H1 (cell line): ENCODE results near the gene SPSB1. TPM values are rescaled to one million over a fixed set of nuclear protein-coding genes. Genes with fewer than 3 reads are reported as not detected.

Experiments used
- CTCF ChIA-PET: fragments of 300-600 bp; sonication (Branson Sonifier 250); formaldehyde crosslinking; loops from one replicate; lab custom pipeline; 2021; ENCODE audit not compliant: partially characterized antibody; lab: Charles Lee
- POLR2A ChIA-PET: fragments of 300-600 bp; sonication (Branson Sonifier 250); formaldehyde crosslinking; loops from one replicate; lab custom pipeline; 2021; ENCODE audit warnings: inconsistent platforms; ENCODE audit not compliant: partially characterized antibody; lab: Charles Lee
- DNase-seq, 2 experiments: peaks; one replicate each; pipeline versions ENCODE4 v3.0.0 to v3.0.0-alpha.2; 2010 to 2022; ENCODE audit warnings: low spot score in 2 of 2, low read depth in 1 of 2, mixed read lengths in 1 of 2
- FAIRE-seq: peaks from 2 replicates; lab custom pipeline; 2011; peaks lifted over from hg19 to GRCh38; lab: Jason Lieb, UNC
- H2AFZ ChIP-seq: 2 replicates; pipeline ENCODE4 v1.8.1; 2012; ENCODE audit warnings: low read length, inconsistent platforms
- H2AK5ac ChIP-seq: 2 replicates; pipeline ENCODE4 v1.6.1; 2013; ENCODE audit warnings: low read depth, low read length
- H2BK120ac ChIP-seq: replicated peaks from 2 replicates; pipeline ENCODE3; 2013; ENCODE audit warnings: low read depth, low read length, inconsistent platforms
- H2BK12ac ChIP-seq: 2 replicates; pipeline ENCODE4 v1.6.1; 2013; ENCODE audit warnings: low read depth, low read length
- H2BK15ac ChIP-seq: 2 replicates; pipeline ENCODE4 v1.6.1; 2013; ENCODE audit warnings: low read length
- H2BK20ac ChIP-seq: 2 replicates; pipeline ENCODE4 v1.6.1; 2013; ENCODE audit warnings: low read length
- H2BK5ac ChIP-seq: 2 replicates; pipeline ENCODE4 v1.6.1; 2013; ENCODE audit warnings: low read depth, low read length
- H3K14ac ChIP-seq: 2 replicates; pipeline ENCODE4 v1.6.1; 2013; ENCODE audit warnings: inconsistent platforms; ENCODE audit not compliant: insufficient read length
- H3K18ac ChIP-seq: 2 replicates; pipeline ENCODE4 v1.6.1; 2013; ENCODE audit warnings: low read length; ENCODE audit errors: extremely low read depth
- H3K23ac ChIP-seq: 2 replicates; pipeline ENCODE4 v1.6.1; 2013; ENCODE audit warnings: inconsistent platforms; ENCODE audit not compliant: insufficient read length
- H3K23me2 ChIP-seq: 2 replicates; pipeline ENCODE4 v1.6.1; 2013; ENCODE audit warnings: low read depth, low read length
- H3K27ac ChIP-seq: 2 replicates; pipeline ENCODE4 v1.6.1; 2011; ENCODE audit warnings: low read depth, low read length, inconsistent platforms
- H3K27me3 ChIP-seq, 4 experiments: replicated peaks in 1 of 4; 1 replicate in 1 of 4; 2 replicates in 3 of 4; pipeline versions ENCODE4 v1.6.1 to v1.8.1; 2011 to 2013; ENCODE audit warnings: low read length in 3 of 4, mild to moderate bottlenecking in 3 of 4, inconsistent platforms in 2 of 4, mixed read lengths in 2 of 4, moderate library complexity in 1 of 4; ENCODE audit not compliant: control insufficient read depth in 3 of 4, insufficient read depth in 3 of 4; ENCODE audit errors: extremely low read depth in 1 of 4
- H3K36me3 ChIP-seq, 4 experiments: 2 replicates each; pipeline versions ENCODE4 v1.6.1 to v1.8.1; 2011 to 2013; ENCODE audit warnings: mild to moderate bottlenecking in 4 of 4, low read length in 3 of 4, moderate library complexity in 2 of 4, control low read depth in 1 of 4, inconsistent platforms in 1 of 4; ENCODE audit not compliant: insufficient read depth in 4 of 4, control insufficient read depth in 2 of 4
- H3K4ac ChIP-seq: replicated peaks from 2 replicates; pipeline ENCODE3; 2013; ENCODE audit warnings: low read length, low read depth, mixed read lengths, inconsistent platforms; ENCODE audit not compliant: insufficient read length
- H3K4me1 ChIP-seq, 4 experiments: replicated peaks in 1 of 4; 1 replicate in 1 of 4; 2 replicates in 3 of 4; pipeline versions ENCODE4 v1.6.1 to v1.8.1; 2011 to 2013; ENCODE audit warnings: low read length in 3 of 4, inconsistent platforms in 2 of 4, mixed read lengths in 1 of 4; ENCODE audit not compliant: insufficient read depth in 4 of 4, control insufficient read depth in 3 of 4
- H3K4me2 ChIP-seq, 2 experiments: 2 replicates each; pipeline versions ENCODE4 v1.6.1 to v1.8.1; 2011 to 2013; ENCODE audit warnings: low read depth in 2 of 2, low read length in 2 of 2, control low read depth in 1 of 2, inconsistent platforms in 1 of 2, mild to moderate bottlenecking in 1 of 2; ENCODE audit not compliant: insufficient read depth in 1 of 2
- H3K4me3 ChIP-seq, 4 experiments: fragments of 200-600, 300-600 bp in 1 of 4; sonication (generic), shearing (Covaris generic), sonication (Bioruptor Twin) in 1 of 4; 2 replicates each; pipeline versions ENCODE4 v1.5.1 to v1.8.1; 2011 to 2016; ENCODE audit warnings: low read length in 4 of 4, low read depth in 3 of 4, control low read depth in 2 of 4, inconsistent platforms in 2 of 4, mild to moderate bottlenecking in 2 of 4, mixed read lengths in 1 of 4, moderate library complexity in 1 of 4; ENCODE audit not compliant: insufficient read depth in 2 of 4; ENCODE audit errors: extremely low read depth in 1 of 4
- H3K56ac ChIP-seq: replicated peaks from 2 replicates; pipeline ENCODE3; 2013; ENCODE audit warnings: low read depth, mild to moderate bottlenecking, mixed read lengths, low read length, inconsistent platforms; ENCODE audit not compliant: insufficient read length
- H3K79me1 ChIP-seq: 2 replicates; pipeline ENCODE4 v1.6.1; 2013; ENCODE audit warnings: low read depth, low read length, control low read depth
- H3K79me2 ChIP-seq, 2 experiments: 2 replicates each; pipeline versions ENCODE4 v1.6.1 to v1.8.1; 2012 to 2013; ENCODE audit warnings: low read length in 2 of 2, mild to moderate bottlenecking in 2 of 2, inconsistent platforms in 1 of 2; ENCODE audit not compliant: insufficient read depth in 2 of 2, control insufficient read depth in 1 of 2
- H3K9ac ChIP-seq, 4 experiments: replicated peaks in 1 of 4; 1 replicate in 1 of 4; 2 replicates in 3 of 4; pipeline versions ENCODE4 v1.6.1 to v1.8.1; 2011 to 2013; ENCODE audit warnings: low read depth in 3 of 4, low read length in 3 of 4, control low read depth in 2 of 4, mild to moderate bottlenecking in 2 of 4, moderate library complexity in 2 of 4, inconsistent platforms in 1 of 4; ENCODE audit errors: extremely low read depth in 1 of 4
- H3K9me3 ChIP-seq, 2 experiments: 2 replicates each; pipeline versions ENCODE4 v1.6.1 to v1.8.1; 2012 to 2013; ENCODE audit warnings: mild to moderate bottlenecking in 2 of 2, moderate library complexity in 2 of 2, control low read depth in 1 of 2, inconsistent platforms in 1 of 2, low read depth in 1 of 2, low read length in 1 of 2, mixed read lengths in 1 of 2; ENCODE audit not compliant: insufficient read depth in 2 of 2
- H4K20me1 ChIP-seq, 2 experiments: replicated peaks in 1 of 2; 2 replicates each; pipeline versions ENCODE3 to v1.8.1; 2011 to 2013; ENCODE audit warnings: inconsistent platforms in 2 of 2, low read length in 2 of 2, mild to moderate bottlenecking in 1 of 2; ENCODE audit not compliant: insufficient read depth in 2 of 2, control insufficient read depth in 1 of 2
- H4K5ac ChIP-seq: 2 replicates; pipeline ENCODE4 v1.6.1; 2013; ENCODE audit warnings: low read length, low read depth, mixed read lengths, inconsistent platforms; ENCODE audit not compliant: insufficient read length
- H4K8ac ChIP-seq: 2 replicates; pipeline ENCODE4 v1.8.0; 2013; ENCODE audit warnings: mild to moderate bottlenecking, moderate library complexity, low read length, inconsistent platforms; ENCODE audit not compliant: insufficient read depth; ENCODE audit errors: extremely low read depth
- H4K91ac ChIP-seq: replicated peaks from 2 replicates; pipeline ENCODE3; 2013; ENCODE audit warnings: low read length, mixed read lengths, inconsistent platforms; ENCODE audit not compliant: insufficient read length
- ASH2L ChIP-seq: fragments of 200-600, 300-600 bp; sonication (generic); IDR thresholded peaks from one replicate; pipeline ENCODE4 v1.7.1; 2017; ENCODE audit warnings: low read length
- BCL11A ChIP-seq, 2 experiments: IDR thresholded peaks; one replicate each; pipeline ENCODE4 v1.6.1; 2011; ENCODE audit warnings: low read depth in 2 of 2, low read length in 2 of 2, mild to moderate bottlenecking in 2 of 2
- CBX8 ChIP-seq: fragments of 300-800, 300-1000 bp; sonication (generic); IDR thresholded peaks from 2 replicates; pipeline ENCODE4 v1.7.1; 2016; ENCODE audit warnings: low read depth, low read length, borderline replicate concordance
- CTCF ChIP-seq, 3 experiments: IDR thresholded peaks; 1 replicate in 2 of 3; 2 replicates in 1 of 3; pipeline versions ENCODE4 v1.5.1 to v1.6.1; 2011; ENCODE audit warnings: low read length in 3 of 3, mild to moderate bottlenecking in 3 of 3, inconsistent platforms in 2 of 3, low read depth in 1 of 3, moderate library complexity in 1 of 3; ENCODE audit not compliant: insufficient read depth in 1 of 3; ENCODE audit errors: control extremely low read depth in 1 of 3
- KDM5A ChIP-seq: fragments of 200-600 bp; IDR thresholded peaks from 2 replicates; pipeline ENCODE4 v1.7.1; 2012; ENCODE audit warnings: mild to moderate bottlenecking, low read length, inconsistent platforms, mixed read lengths
- NRF1 ChIP-seq: IDR thresholded peaks from 2 replicates; pipeline ENCODE4 v1.6.1; 2011; ENCODE audit warnings: mild to moderate bottlenecking, low read depth, low read length, improper control_type of control experiment
- SIN3A ChIP-seq, 2 experiments: IDR thresholded peaks in 1 of 2; conservative IDR thresholded peaks in 1 of 2; 2 replicates each; pipeline ENCODE4 v1.6.1; 2011 to 2012; ENCODE audit warnings: low read length in 2 of 2, improper control_type of control experiment in 1 of 2, low read depth in 1 of 2, mild to moderate bottlenecking in 1 of 2
- SIRT6 ChIP-seq: IDR thresholded peaks from one replicate; pipeline ENCODE4 v1.7.1; 2012; ENCODE audit warnings: low read length, inconsistent platforms
- TCF12 ChIP-seq: IDR thresholded peaks from 2 replicates; pipeline ENCODE4 v1.6.1; 2011; ENCODE audit warnings: low read depth, mild to moderate bottlenecking, low read length
- WGBS, 2 experiments: shearing (Covaris generic) in 1 of 2; methylation state at CpG; one replicate each; pipeline versions ENCODE4 v1.1.6 to v1.1.7; 2013 to 2015; ENCODE audit warnings: low lambda C conversion rate in 2 of 2, mixed read lengths in 2 of 2, inconsistent platforms in 1 of 2, low coverage in 1 of 2, missing lambda C conversion rate in 1 of 2; ENCODE audit not compliant: insufficient replicate concordance in 2 of 2, insufficient coverage in 1 of 2, insufficient read length in 1 of 2; ENCODE audit errors: extremely low coverage in 1 of 2, missing lambda C conversion rate in 1 of 2; 5-methylcytosine and 5-hydroxymethylcytosine counted together
- polyA plus RNA-seq, 7 experiments: library from polyadenylated mRNA; depleted of rRNA in 3 of 7; stranded (reverse) in 5 of 7; unstranded in 2 of 7; fragments of >200 nt in 5 of 7; fragments of 200-250 nt in 2 of 7; gene quantifications; 1 replicate in 5 of 7; 2 replicates in 1 of 7; 4 replicates in 1 of 7; pipeline versions ENCODE4 v1.2.1 to v1.2.3, GENCODE V29; 2011 to 2013; ENCODE audit warnings: missing spikeins in 2 of 7, mixed read lengths in 2 of 7
- total RNA-seq: library from RNA; stranded (reverse); fragmentation: NEBNext Ultra II Directional; extraction: Animal tissue kit (Norgen Biotek cat#: 25700); gene quantifications from 2 replicates; pipeline ENCODE4 v1.2.1, GENCODE V29; 2021
- TF ChIP-seq, protein P1 (sequence below): IDR thresholded peaks from 2 replicates; pipeline ENCODE4 v1.6.1; 2011; ENCODE audit warnings: low read length, improper control_type of control experiment

The SPSB1 gene
- total and polyA plus RNA-seq, 2 of the 8 experiments (the other 6 are each of a cell fraction or from before 2014, with no cell fraction given): 5.3 to 6.4 TPM

- H4K8ac ChIP-seq: no peak overlapping the region
- H2AFZ ChIP-seq: no peak overlapping the region
- no peak for FAIRE-seq
- H2AK5ac ChIP-seq: peak overlapping the region; percentile 15; the same call in 1 of the 2 replicates
- 95% methylated on average over 8 of the region's 8 CpGs; no CpG with 5 or more reads in 1 of the 2 experiments for WGBS, 2 experiments
- no peak overlapping the region for H3K4me2 ChIP-seq
- no peaks in the 10 kb centered on the region; a peak in 2 of 7 replicates for H3K4me1 ChIP-seq
- H3K79me2 ChIP-seq: peaks cover 3 to 6% of the 10 kb centered on the region in 2 experiments; a peak in 2 of 4 replicates
- H2BK12ac ChIP-seq: peak overlapping the region; percentile 80; the same call in 1 of the 2 replicates
- H3K79me1 ChIP-seq: peaks cover 3% of the 10 kb centered on the region
- H2BK15ac ChIP-seq: no peak overlapping the region
- peaks cover 0 to 4% of the 10 kb centered on the region in 2 experiments for H4K20me1 ChIP-seq
- no peak for DNase-seq
- no peak overlapping the region for H3K18ac ChIP-seq
- no peak overlapping the region for H2BK20ac ChIP-seq
- no peak overlapping the region for H3K4ac ChIP-seq
- H3K27ac ChIP-seq: no peak overlapping the region
- no peak overlapping the region for H4K91ac ChIP-seq
- ChIA-PET POLR2A (interaction anchor here (0.6 kb wide), 1 partner anchor 227 kb away, joined by 3 read pairs; no protein-coding TSS in a partner anchor), CTCF (interaction anchor here (0.7 to 13.7 kb wide), 7 partner anchors 12 to 251 kb away, joined by 3 to 118 read pairs (median 4); no protein-coding TSS in a partner anchor)
- H4K5ac ChIP-seq: no peak overlapping the region
- no peak overlapping the region for H2BK5ac ChIP-seq
- no peak overlapping the region for H3K23ac ChIP-seq
- no peak overlapping the region for H3K14ac ChIP-seq
- H3K56ac ChIP-seq: no peak overlapping the region
- no peak overlapping the region for H3K4me3 ChIP-seq
- peaks cover 3 to 24% of the 10 kb centered on the region in 2 experiments for H3K9me3 ChIP-seq
- no peaks in the 10 kb centered on the region for H3K27me3 ChIP-seq
- H3K36me3 ChIP-seq: peaks cover 0 to 2% (median 0%) of the 10 kb centered on the region in 4 experiments; a peak in 1 of 8 replicates
- H3K9ac ChIP-seq: no peak overlapping the region
- peaks cover 7% of the 10 kb centered on the region for H3K23me2 ChIP-seq
- H2BK120ac ChIP-seq: no peak overlapping the region
- TF ChIP-seq ASH2L: no peak
- no peak for TF ChIP-seq SIN3A (conservative IDR thresholded peaks at IDR 0.05 in 1 of 2, IDR thresholded peaks at IDR 0.05 in 1 of 2; ENCODE audit: low read depth in 1 of 2, low read length in 2 of 2)
- TF ChIP-seq NRF1: no peak
- TF ChIP-seq TCF12: no peak
- TF ChIP-seq, protein P1, sequence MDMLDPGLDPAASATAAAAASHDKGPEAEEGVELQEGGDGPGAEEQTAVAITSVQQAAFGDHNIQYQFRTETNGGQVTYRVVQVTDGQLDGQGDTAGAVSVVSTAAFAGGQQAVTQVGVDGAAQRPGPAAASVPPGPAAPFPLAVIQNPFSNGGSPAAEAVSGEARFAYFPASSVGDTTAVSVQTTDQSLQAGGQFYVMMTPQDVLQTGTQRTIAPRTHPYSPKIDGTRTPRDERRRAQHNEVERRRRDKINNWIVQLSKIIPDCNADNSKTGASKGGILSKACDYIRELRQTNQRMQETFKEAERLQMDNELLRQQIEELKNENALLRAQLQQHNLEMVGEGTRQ: no peak
- TF ChIP-seq SIRT6: no peak
- no peak for TF ChIP-seq BCL11A (IDR thresholded peaks at IDR 0.05; ENCODE audit: low read depth in 2 of 2, low read length in 2 of 2)
- no peak for TF ChIP-seq CTCF (IDR thresholded peaks at IDR 0.05; ENCODE audit: control extremely low read depth in 1 of 3, insufficient read depth in 1 of 3, low read depth in 1 of 3, low read length in 3 of 3)
- no peak for TF ChIP-seq CBX8
- no peak for TF ChIP-seq KDM5A
Observed at GRCh38 chr1:9261496-9261895, 31.2 kb upstream of the SPSB1 start.
